HEK293 (cell line): ENCODE measurements around the gene NAALADL2.

Source experiments
- CTCF ChIA-PET: fragments of 350-600 bp; formaldehyde crosslinking; extraction: SDS; loops from one replicate; lab custom pipeline; 2021; ENCODE audit warnings: antibody characterized with exemption; lab: Yijun Ruan, JAX
- POLR2A ChIA-PET: fragments of 300-600 bp; formaldehyde crosslinking; extraction: SDS; loops from one replicate; lab custom pipeline; 2020; ENCODE audit warnings: antibody characterized with exemption, inconsistent platforms; lab: Yijun Ruan, JAX
- H3K27ac ChIP-seq: fragments of 200-500 bp; sonication (Bioruptor generic); 2 replicates; pipeline ENCODE4 v1.5.1; 2014; ENCODE audit warnings: low read depth, low read length, control low read depth, inconsistent platforms; ENCODE audit errors: extremely low read depth
- H3K36me3 ChIP-seq, 2 experiments: fragments of 200-500 bp in 1 of 2; sonication (Bioruptor generic) in 1 of 2; 1 replicate in 1 of 2; 2 replicates in 1 of 2; pipeline ENCODE4 v1.5.1; 2014 to 2017; ENCODE audit warnings: inconsistent platforms in 2 of 2, low read length in 2 of 2; ENCODE audit not compliant: control insufficient read depth in 2 of 2, insufficient read depth in 1 of 2
- H3K4me1 ChIP-seq: fragments of 200-500 bp; sonication (Bioruptor generic); 2 replicates; pipeline ENCODE4 v1.5.1; 2014; ENCODE audit warnings: mild to moderate bottlenecking, low read length, inconsistent platforms; ENCODE audit not compliant: control insufficient read depth, insufficient read depth
- H3K4me3 ChIP-seq: 2 replicates; pipeline ENCODE4 v1.5.1; 2011; ENCODE audit warnings: low read depth, mild to moderate bottlenecking, control low read depth, low read length, moderate library complexity
- H3K9me3 ChIP-seq: fragments of 200-500 bp; sonication (Bioruptor generic); 2 replicates; pipeline ENCODE4 v1.5.1; 2014; ENCODE audit warnings: low read depth, low read length, inconsistent platforms; ENCODE audit not compliant: control insufficient read depth, insufficient read depth
- HOXD13 ChIP-seq: sonication (generic); formaldehyde crosslinking; IDR thresholded peaks from 2 replicates; pipeline ENCODE4 v1.8.0; 2022; ENCODE audit warnings: missing genetic modification reagents, borderline replicate concordance
- IKZF3 ChIP-seq: fragments of 450-650 bp; IDR thresholded peaks from 2 replicates; pipeline ENCODE4 v1.5.0; 2018; ENCODE audit warnings: missing biosample characterization, mild to moderate bottlenecking, missing genetic modification characterization, moderate library complexity
- KLF17 ChIP-seq: fragments of 450-650 bp; formaldehyde crosslinking; IDR thresholded peaks from 2 replicates; pipeline ENCODE4 v1.5.1; 2016; ENCODE audit warnings: missing biosample characterization, missing genetic modification characterization
- MZF1 ChIP-seq: fragments of 450-650 bp; formaldehyde crosslinking; IDR thresholded peaks from 2 replicates; pipeline ENCODE4 v1.5.1; 2017; ENCODE audit warnings: missing biosample characterization, missing genetic modification characterization, borderline replicate concordance
- PRDM4 ChIP-seq: fragments of 450-650 bp; formaldehyde crosslinking; IDR thresholded peaks from 2 replicates; pipeline ENCODE4 v1.5.1; 2017; ENCODE audit warnings: missing biosample characterization, missing genetic modification characterization
- SP7 ChIP-seq: fragments of 450-650 bp; formaldehyde crosslinking; IDR thresholded peaks from 2 replicates; pipeline ENCODE4 v1.5.1; 2016; ENCODE audit warnings: missing biosample characterization, missing genetic modification characterization
- TCF7L2 ChIP-seq: IDR thresholded peaks from 2 replicates; pipeline ENCODE4 v1.6.1; 2011; ENCODE audit warnings: low read depth, mild to moderate bottlenecking, inconsistent platforms, low read length, moderate library complexity, borderline replicate concordance
- ZBTB48 ChIP-seq: fragments of 450-650 bp; formaldehyde crosslinking; IDR thresholded peaks from 2 replicates; pipeline ENCODE4 v1.5.1; 2016; ENCODE audit warnings: missing biosample characterization, missing genetic modification characterization
- ZBTB7A ChIP-seq: fragments of 450-650 bp; formaldehyde crosslinking; IDR thresholded peaks from 2 replicates; pipeline ENCODE4 v1.5.1; 2016; ENCODE audit warnings: low read depth, missing biosample characterization, missing genetic modification characterization
- ZFP37 ChIP-seq: fragments of 450-650 bp; formaldehyde crosslinking; IDR thresholded peaks from 2 replicates; pipeline ENCODE4 v1.5.1; 2016; ENCODE audit warnings: missing biosample characterization, missing genetic modification characterization
- ZFP69B ChIP-seq: fragments of 450-650 bp; formaldehyde crosslinking; IDR thresholded peaks from 2 replicates; pipeline ENCODE4 v1.5.1; 2016; ENCODE audit warnings: missing biosample characterization, missing genetic modification characterization
- ZNF132 ChIP-seq: fragments of 450-650 bp; formaldehyde crosslinking; IDR thresholded peaks from 2 replicates; pipeline ENCODE4 v1.5.1; 2017; ENCODE audit warnings: missing biosample characterization, missing genetic modification characterization, borderline replicate concordance
- ZNF274 ChIP-seq, 2 experiments: fragments of 200-500 bp in 1 of 2; fragments of 450-650 bp in 1 of 2; sonication (Bioruptor generic) in 1 of 2; formaldehyde crosslinking in 1 of 2; IDR thresholded peaks; 2 replicates each; pipeline versions ENCODE4 v1.5.1 to v1.6.1; 2014 to 2016; ENCODE audit warnings: borderline replicate concordance in 1 of 2, inconsistent platforms in 1 of 2, low read length in 1 of 2, missing biosample characterization in 1 of 2, missing genetic modification characterization in 1 of 2
- ZNF335 ChIP-seq: fragments of 450-650 bp; formaldehyde crosslinking; conservative IDR thresholded peaks from 2 replicates; pipeline ENCODE4 v1.5.1; 2016; ENCODE audit warnings: missing biosample characterization, missing genetic modification characterization
- ZNF488 ChIP-seq: fragments of 450-650 bp; formaldehyde crosslinking; IDR thresholded peaks from 2 replicates; pipeline ENCODE4 v1.5.1; 2016; ENCODE audit warnings: missing biosample characterization, missing genetic modification characterization
- ZNF514 ChIP-seq: fragments of 450-650 bp; formaldehyde crosslinking; IDR thresholded peaks from 2 replicates; pipeline ENCODE4 v1.5.1; 2016; ENCODE audit warnings: missing biosample characterization, missing genetic modification characterization
- ZNF555 ChIP-seq: fragments of 450-650 bp; formaldehyde crosslinking; conservative IDR thresholded peaks from 2 replicates; pipeline ENCODE4 v1.5.1; 2017; ENCODE audit warnings: missing biosample characterization, mild to moderate bottlenecking, missing genetic modification characterization, inconsistent platforms
- ZNF561 ChIP-seq: fragments of 450-650 bp; IDR thresholded peaks from 2 replicates; pipeline ENCODE4 v1.5.1; 2018; ENCODE audit warnings: missing biosample characterization, missing genetic modification characterization, borderline replicate concordance
- ZNF580 ChIP-seq: fragments of 450-650 bp; formaldehyde crosslinking; IDR thresholded peaks from 2 replicates; pipeline ENCODE4 v1.5.1; 2016; ENCODE audit warnings: missing biosample characterization, missing genetic modification characterization
- ZNF626 ChIP-seq: fragments of 450-650 bp; sonication (Bioruptor Pico); formaldehyde crosslinking; IDR thresholded peaks from 2 replicates; pipeline ENCODE4 v1.5.1; 2018; ENCODE audit warnings: missing biosample characterization, missing genetic modification characterization, inconsistent platforms
- ZNF629 ChIP-seq: fragments of 450-650 bp; formaldehyde crosslinking; IDR thresholded peaks from 2 replicates; pipeline ENCODE4 v1.5.1; 2017; ENCODE audit warnings: missing biosample characterization, missing genetic modification characterization
- ZNF654 ChIP-seq: fragments of 450-650 bp; formaldehyde crosslinking; IDR thresholded peaks from 2 replicates; pipeline ENCODE4 v1.5.1; 2016; ENCODE audit warnings: low read depth, missing biosample characterization, missing genetic modification characterization
- ZNF658 ChIP-seq: fragments of 450-650 bp; formaldehyde crosslinking; IDR thresholded peaks from 2 replicates; pipeline ENCODE4; 2016; ENCODE audit warnings: missing biosample characterization, missing genetic modification characterization
- ZNF660 ChIP-seq: fragments of 450-650 bp; IDR thresholded peaks from 2 replicates; pipeline ENCODE4 v1.5.1; 2018; ENCODE audit warnings: missing biosample characterization, mild to moderate bottlenecking, missing genetic modification characterization
- ZNF670 ChIP-seq: fragments of 450-650 bp; formaldehyde crosslinking; IDR thresholded peaks from 2 replicates; pipeline ENCODE4 v1.5.1; 2016; ENCODE audit warnings: missing biosample characterization, missing genetic modification characterization, low read depth
- ZNF677 ChIP-seq: fragments of 450-650 bp; IDR thresholded peaks from 2 replicates; pipeline ENCODE4 v1.5.0; 2018; ENCODE audit warnings: missing biosample characterization, mild to moderate bottlenecking, missing genetic modification characterization, moderate library complexity
- ZNF830 ChIP-seq: fragments of 450-650 bp; IDR thresholded peaks from 2 replicates; pipeline ENCODE4 v1.5.0; 2018; ENCODE audit warnings: missing biosample characterization, missing genetic modification characterization, low read depth, mild to moderate bottlenecking, moderate library complexity

Gene NAALADL2

GRCh38 chr3:175200391-175201095, 341.4 kb downstream of the NAALADL2 start (continued):
- no peak for TF ChIP-seq PRDM4 (tag by site-specific recombination)

GRCh38 chr3:175207361-175207760, 348.2 kb downstream of the NAALADL2 start:
- TF ChIP-seq ZNF670 (tag by site-specific recombination) (no peak), ZNF274 (IDR thresholded peaks at IDR 0.05; ENCODE audit: low read length) (no peak), ZNF274 (tag by site-specific recombination; IDR thresholded peaks at IDR 0.05; ENCODE audit: borderline replicate concordance) (no peak), ZNF660 (tag by site-specific recombination) (no peak), ZNF561 (tag by site-specific recombination) (no peak), ZNF132 (tag by site-specific recombination) (no peak), SP7 (tag by site-specific recombination) (no peak), ZNF488 (no peak), ZFP69B (tag by site-specific recombination) (no peak), KLF17 (tag by site-specific recombination) (no peak), MZF1 (tag by site-specific recombination) (no peak), ZNF626 (tag by site-specific recombination) (no peak), ZNF580 (tag by site-specific recombination) (no peak), IKZF3 (tag by site-specific recombination) (no peak), ZNF677 (no peak), ZNF830 (no peak), TCF7L2 (no peak), HOXD13 (CRISPR knock-in tag) (no peak), ZFP37 (tag by site-specific recombination) (no peak)
- Histone ChIP-seq H3K4me1 (no peaks in the 10 kb centered on the region), H3K27ac (no peak overlapping the region), H3K4me3 (no peak overlapping the region), H3K9me3 (no peaks in the 10 kb centered on the region), H3K36me3 (no peaks in the 10 kb centered on the region)
- ChIA-PET POLR2A (no interaction called here), CTCF (no interaction called here)

GRCh38 chr3:175208326-175208725, 349.2 kb downstream of the NAALADL2 start:
- POLR2A ChIA-PET, result no interaction called here
- Histone ChIP-seq H3K4me3 (no peak overlapping the region), H3K36me3 (no peaks in the 10 kb centered on the region)
- CTCF ChIA-PET, result interaction anchor here (0.7 kb wide), 1 partner anchor 143 kb away, joined by 3 read pairs; no protein-coding TSS in a partner anchor
- no peak for TF ChIP-seq ZBTB7A
- TF ChIP-seq ZNF654, result no peak
- TF ChIP-seq ZNF335 (tag by site-specific recombination), result no peak
- TF ChIP-seq ZNF555 (tag by site-specific recombination), result no peak
- TF ChIP-seq ZNF629 (tag by site-specific recombination), result no peak
- no peak for TF ChIP-seq ZNF658
- TF ChIP-seq ZNF514 (tag by site-specific recombination), result no peak
- no peak for TF ChIP-seq ZBTB48
- TF ChIP-seq, all 188 proteins: peak for 0
- Histone ChIP-seq H3K27ac (no peak overlapping the region), H3K4me1 (no peaks in the 10 kb centered on the region), H3K9me3 (no peaks in the 10 kb centered on the region)
